Activated CD4-positive, alpha-beta T cell treated with anti-CD3 and anti-CD28 coated beads, Interleukin-2, amount 50 U/mL, for 48 hours (primary cell): Measurements from ENCODE around the gene INHBB.

Source experiments
- DNase-seq, 2 experiments: peaks; one replicate each; pipeline ENCODE4 v3.0.0-alpha.2; 2020

The INHBB gene

GRCh38 chr2:120343433-120344105 lies 2.4 kb upstream of the INHBB start:
- peak; percentile 66 to 75 for DNase-seq

- peak in 1 of 2 experiments; percentile 14 for DNase-seq
Measured at GRCh38 chr2:120344214-120344975, 1.5 kb upstream of the INHBB start.

DNA sequence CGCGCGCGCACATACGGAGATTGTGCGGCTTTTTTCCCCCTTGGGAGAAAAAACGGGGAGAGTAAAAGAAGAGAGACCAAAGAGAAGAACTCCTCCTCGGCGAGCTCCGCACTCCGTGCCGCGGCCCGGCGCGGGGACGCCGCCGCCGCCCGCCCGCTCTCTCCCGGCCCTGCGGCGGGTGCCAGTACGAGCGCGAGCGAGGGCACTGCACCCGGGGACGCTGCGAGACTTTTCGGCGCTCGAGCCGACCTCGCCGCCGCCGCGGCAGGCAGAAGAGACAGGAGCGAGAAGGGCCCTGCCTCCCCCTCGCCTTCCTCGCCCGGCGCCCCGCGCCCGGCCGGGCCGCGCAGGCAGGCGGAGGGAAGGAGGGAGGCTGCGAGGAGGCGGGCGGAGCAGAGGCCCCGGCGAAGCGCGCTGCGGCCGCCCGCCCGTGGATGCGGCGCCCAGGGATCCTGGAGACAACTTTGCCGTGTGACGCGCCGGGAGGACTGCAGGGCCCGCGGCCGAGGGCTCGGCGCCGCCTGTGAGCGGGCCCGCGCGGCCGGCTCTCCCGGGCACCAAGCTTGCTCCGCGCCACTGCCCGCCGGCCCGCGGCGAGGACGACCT lies 857 bp upstream of the INHBB start:
- peak; percentile 25 to 34 for DNase-seq

DNA sequence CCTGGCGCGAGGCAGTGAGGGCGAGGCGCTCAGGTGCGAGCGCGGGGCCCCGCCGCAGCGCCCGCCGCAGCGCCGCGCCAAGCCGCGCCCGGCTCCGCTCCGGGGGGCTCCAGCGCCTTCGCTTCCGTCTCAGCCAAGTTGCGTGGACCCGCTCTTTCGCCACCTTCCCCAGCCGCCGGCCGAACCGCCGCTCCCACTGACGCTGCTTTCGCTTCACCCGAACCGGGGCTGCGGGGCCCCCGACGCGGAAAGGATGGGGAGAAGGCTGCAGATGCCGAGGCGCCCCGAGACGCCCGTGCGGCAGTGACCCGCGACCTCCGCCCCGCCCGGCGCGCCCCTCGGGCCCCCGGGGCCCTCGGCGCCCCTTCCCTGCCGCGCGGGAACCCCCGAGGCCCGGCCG lies 328 bp upstream of the INHBB start:
- DNase-seq = no peak

DNA sequence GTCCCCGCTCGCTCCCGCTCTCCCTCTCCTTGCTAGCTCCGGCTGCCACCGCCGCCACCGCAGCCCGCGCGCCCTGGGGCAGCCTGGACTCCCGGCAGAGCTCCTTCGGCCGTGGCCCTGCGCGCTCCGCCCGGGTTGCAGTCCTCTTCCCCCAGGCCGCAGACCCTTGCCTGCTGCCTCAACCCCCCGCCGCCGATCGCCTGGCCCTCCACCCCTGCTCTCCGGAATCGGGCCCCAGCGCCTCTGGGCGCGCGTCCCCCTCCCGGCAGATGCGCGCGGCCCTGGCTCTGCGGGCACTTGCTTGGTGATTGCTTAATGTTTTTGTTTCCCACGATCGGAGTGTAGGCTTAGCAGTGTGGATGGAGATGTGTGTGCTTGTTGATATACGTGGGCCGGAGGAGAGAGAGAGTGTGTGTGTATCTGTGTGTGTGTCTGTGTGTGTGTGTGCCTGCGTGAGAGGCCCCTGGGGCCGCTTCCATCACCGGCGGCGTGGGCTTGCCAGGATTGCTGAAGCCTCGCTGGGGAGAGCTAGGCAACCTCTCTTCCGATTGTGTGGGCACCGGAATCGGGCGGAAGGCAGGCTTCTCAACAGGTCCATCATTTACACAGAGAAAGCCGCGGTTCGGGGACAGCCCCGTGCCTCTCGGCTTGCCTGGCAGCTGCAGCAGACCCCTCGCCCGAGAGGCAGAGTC lies 877 bp downstream of the INHBB start:
- DNase-seq = peak; percentile 20 to 34

- no peak for DNase-seq
Measured at GRCh38 chr2:120347396-120348060, 1.6 kb downstream of the INHBB start.

- no peak for DNase-seq
Measured at GRCh38 chr2:120348134-120348736, 2.3 kb downstream of the INHBB start.

DNA sequence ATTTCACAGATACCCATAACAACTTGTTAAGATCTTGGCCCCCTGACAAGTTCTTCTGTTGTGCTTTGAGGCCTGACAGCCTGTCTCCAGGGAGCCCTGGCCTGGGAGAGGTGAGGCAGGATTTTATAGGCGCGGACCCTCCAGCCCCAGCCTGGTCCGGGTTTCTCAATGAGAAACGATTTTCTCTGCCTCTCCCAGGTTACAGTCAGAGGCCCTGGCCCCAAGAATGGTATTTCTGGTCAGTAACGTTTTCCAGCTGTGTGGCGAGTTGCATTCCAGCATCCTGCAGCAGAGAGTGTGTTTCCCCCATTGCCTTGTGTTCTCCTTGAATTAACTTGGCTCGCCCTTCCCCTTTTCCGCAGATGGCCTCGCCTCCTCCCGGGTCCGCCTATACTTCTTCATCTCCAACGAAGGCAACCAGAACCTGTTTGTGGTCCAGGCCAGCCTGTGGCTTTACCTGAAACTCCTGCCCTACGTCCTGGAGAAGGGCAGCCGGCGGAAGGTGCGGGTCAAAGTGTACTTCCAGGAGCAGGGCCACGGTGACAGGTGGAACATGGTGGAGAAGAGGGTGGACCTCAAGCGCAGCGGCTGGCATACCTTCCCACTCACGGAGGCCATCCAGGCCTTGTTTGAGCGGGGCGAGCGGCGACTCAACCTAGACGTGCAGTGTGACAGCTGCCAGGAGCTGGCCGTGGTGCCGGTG lies 3.0 kb downstream of the INHBB start:
- DNase-seq = no peak

DNA sequence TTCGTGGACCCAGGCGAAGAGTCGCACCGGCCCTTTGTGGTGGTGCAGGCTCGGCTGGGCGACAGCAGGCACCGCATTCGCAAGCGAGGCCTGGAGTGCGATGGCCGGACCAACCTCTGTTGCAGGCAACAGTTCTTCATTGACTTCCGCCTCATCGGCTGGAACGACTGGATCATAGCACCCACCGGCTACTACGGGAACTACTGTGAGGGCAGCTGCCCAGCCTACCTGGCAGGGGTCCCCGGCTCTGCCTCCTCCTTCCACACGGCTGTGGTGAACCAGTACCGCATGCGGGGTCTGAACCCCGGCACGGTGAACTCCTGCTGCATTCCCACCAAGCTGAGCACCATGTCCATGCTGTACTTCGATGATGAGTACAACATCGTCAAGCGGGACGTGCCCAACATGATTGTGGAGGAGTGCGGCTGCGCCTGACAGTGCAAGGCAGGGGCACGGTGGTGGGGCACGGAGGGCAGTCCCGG lies 3.5 kb downstream of the INHBB start:
- DNase-seq = no peak

GRCh38 chr2:120350080-120350479 lies 4.1 kb downstream of the INHBB start:
- no peak for DNase-seq

- no peak for DNase-seq
Measured at GRCh38 chr2:120350801-120351320, 4.9 kb downstream of the INHBB start.

GRCh38 chr2:120352696-120353590 lies 7.0 kb downstream of the INHBB start:
- DNase-seq = no peak

GRCh38 chr2:120353591-120353898 lies 7.6 kb downstream of the INHBB start:
- DNase-seq = no peak

- DNase-seq = no peak
Measured at GRCh38 chr2:120353931-120354330, 8.0 kb downstream of the INHBB start.

GRCh38 chr2:120354467-120354866 lies 8.5 kb downstream of the INHBB start:
- DNase-seq = no peak

DNA sequence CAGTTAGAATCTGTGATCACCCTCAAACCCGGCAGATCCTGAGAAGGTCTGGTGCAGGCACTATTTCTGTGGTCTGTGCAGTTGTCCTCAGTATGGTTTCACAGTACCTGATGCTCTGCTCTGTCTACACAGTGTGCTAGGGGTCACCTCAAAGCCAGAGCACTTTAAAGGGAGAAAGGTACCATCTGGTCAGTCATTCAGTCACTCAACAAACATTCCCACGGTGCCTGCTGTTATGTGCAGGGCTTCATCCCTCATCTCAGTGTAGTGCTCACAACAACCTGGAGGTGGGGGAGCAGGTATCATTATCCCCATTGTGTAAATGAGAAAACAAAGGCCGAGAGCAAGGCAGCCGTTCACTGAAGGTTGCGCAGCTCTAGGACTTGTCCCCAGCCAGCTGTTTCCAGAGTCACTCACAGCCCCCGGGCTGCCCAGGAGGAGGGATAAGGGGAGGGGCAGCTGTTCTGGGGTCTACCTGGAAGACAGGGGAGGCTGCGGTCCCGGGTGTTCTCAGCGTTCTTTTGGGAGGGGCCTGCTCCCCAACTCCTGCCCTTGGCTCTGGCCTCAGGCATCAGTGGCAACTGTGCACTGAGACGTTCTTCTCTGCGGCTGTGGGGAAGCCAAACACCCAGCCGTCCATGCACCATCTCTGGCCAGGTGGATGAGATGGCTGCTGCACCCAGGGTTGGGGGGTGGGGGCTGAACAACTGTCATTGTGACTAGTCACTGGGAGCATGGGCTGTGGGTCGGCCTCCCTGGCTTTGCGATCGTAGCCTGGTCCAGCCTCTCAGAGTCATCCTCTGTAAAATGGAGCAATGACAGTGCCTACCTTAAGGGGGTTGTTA lies 9.2 kb downstream of the INHBB start:
- no peak for DNase-seq

GRCh38 chr2:120355780-120356266 lies 9.9 kb downstream of the INHBB start:
- DNase-seq = no peak

- no peak for DNase-seq
Measured at GRCh38 chr2:120357768-120358167, 11.8 kb downstream of the INHBB start.

- no peak for DNase-seq
Measured at GRCh38 chr2:120358734-120359465, 13.0 kb downstream of the INHBB start.
